Measurements from ENCODE around the gene SH2D6.
"Not testable (repeated sequence)": the region's sequence is repeated elsewhere in the genome, so short reads cannot be mapped to it uniquely, and the experiment has no call there.

SH2D6 gene

GRCh38 chr2:85378257-85378656 is 40.3 kb upstream of the SH2D6 start:
- no peak for DNase-seq (ENCODE audit: low read depth in 2 of 2)
- no peak for TF ChIP-seq CTCF (IDR thresholded peaks at IDR 0.05; ENCODE audit: low read depth, low read length)
- H3K4me3 ChIP-seq (replicated peaks in 1 of 2; ENCODE audit: low read depth in 2 of 2, low read length in 2 of 2), result no peak overlapping the region

GRCh38 chr2:85380048-85380447 is 38.5 kb upstream of the SH2D6 start:
- DNase-seq (ENCODE audit: low read depth in 2 of 2), result no peak
- no peak overlapping the region for H3K4me3 ChIP-seq (replicated peaks in 1 of 2; ENCODE audit: low read depth in 2 of 2, low read length in 2 of 2)
- TF ChIP-seq CTCF (IDR thresholded peaks at IDR 0.05; ENCODE audit: low read depth, low read length), result no peak

- not testable (repeated sequence) for H3K4me3 ChIP-seq (replicated peaks in 1 of 2; ENCODE audit: low read depth in 2 of 2, low read length in 2 of 2)
- peak in 1 of 2 donors; percentile 42 for DNase-seq (ENCODE audit: low read depth in 2 of 2)
These were observed 35.4 kb upstream of the SH2D6 start for GRCh38 chr2:85383151-85383550.

GRCh38 chr2:85383850-85384249 is 34.7 kb upstream of the SH2D6 start:
- no peak for TF ChIP-seq CTCF (IDR thresholded peaks at IDR 0.05; ENCODE audit: low read depth, low read length)
- H3K4me3 ChIP-seq (replicated peaks in 1 of 2; ENCODE audit: low read depth in 2 of 2, low read length in 2 of 2), result no peak overlapping the region
- DNase-seq (ENCODE audit: low read depth in 2 of 2), result no peak

- no peak overlapping the region for H3K4me3 ChIP-seq (replicated peaks in 1 of 2; ENCODE audit: low read depth in 2 of 2, low read length in 2 of 2)
- no peak for TF ChIP-seq CTCF (IDR thresholded peaks at IDR 0.05; ENCODE audit: low read depth, low read length)
- no peak for DNase-seq (ENCODE audit: low read depth in 2 of 2)
These were observed 32.8 kb upstream of the SH2D6 start for GRCh38 chr2:85385746-85386145.

GRCh38 chr2:85387754-85388153 is 30.8 kb upstream of the SH2D6 start:
- no peak for DNase-seq (ENCODE audit: low read depth in 2 of 2)
- H3K4me3 ChIP-seq (replicated peaks in 1 of 2; ENCODE audit: low read depth in 2 of 2, low read length in 2 of 2), result no peak overlapping the region
- no peak for TF ChIP-seq CTCF (IDR thresholded peaks at IDR 0.05; ENCODE audit: low read depth, low read length)

- no peak overlapping the region for H3K4me3 ChIP-seq (replicated peaks in 1 of 2; ENCODE audit: low read depth in 2 of 2, low read length in 2 of 2)
- no peak for DNase-seq (ENCODE audit: low read depth in 2 of 2)
- no peak for TF ChIP-seq CTCF (IDR thresholded peaks at IDR 0.05; ENCODE audit: low read depth, low read length)
These were observed 29.5 kb upstream of the SH2D6 start for GRCh38 chr2:85388878-85389538.
